ENCODE measurements around the gene CD4.

The CD4 gene

GRCh38 chr12:6795088-6795487 is 5.8 kb downstream of the CD4 start:
- DNase-seq (ENCODE audit: low read depth) = no peak
- H3K4me3 ChIP-seq (ENCODE audit: low read length) = no peak overlapping the region
- TF ChIP-seq CTCF (IDR thresholded peaks at IDR 0.05; ENCODE audit: insufficient read depth, low read depth, low read length, missing control alignments) = no peak

GRCh38 chr12:6796576-6796975 is 7.2 kb downstream of the CD4 start:
- H3K4me3 ChIP-seq (ENCODE audit: low read length) = no peak overlapping the region
- no peak for DNase-seq (ENCODE audit: low read depth)
- TF ChIP-seq CTCF (IDR thresholded peaks at IDR 0.05; ENCODE audit: insufficient read depth, low read depth, low read length, missing control alignments) = no peak

- H3K4me3 ChIP-seq (ENCODE audit: low read length) = no peak overlapping the region
- TF ChIP-seq CTCF (IDR thresholded peaks at IDR 0.05; ENCODE audit: insufficient read depth, low read depth, low read length, missing control alignments) = no peak
- no peak for DNase-seq (ENCODE audit: low read depth)
Observed at GRCh38 chr12:6799147-6799546, 9.8 kb downstream of the CD4 start.

- TF ChIP-seq CTCF (IDR thresholded peaks at IDR 0.05; ENCODE audit: insufficient read depth, low read depth, low read length, missing control alignments) = no peak
- H3K4me3 ChIP-seq (ENCODE audit: low read length) = no peak overlapping the region
- no peak for DNase-seq (ENCODE audit: low read depth)
Observed at GRCh38 chr12:6807170-6807569, 17.8 kb downstream of the CD4 start.

GRCh38 chr12:6809056-6809455 is 19.7 kb downstream of the CD4 start:
- no peak for DNase-seq (ENCODE audit: low read depth)
- no peak for TF ChIP-seq CTCF (IDR thresholded peaks at IDR 0.05; ENCODE audit: insufficient read depth, low read depth, low read length, missing control alignments)
- H3K4me3 ChIP-seq (ENCODE audit: low read length) = no peak overlapping the region

- TF ChIP-seq CTCF (IDR thresholded peaks at IDR 0.05; ENCODE audit: insufficient read depth, low read depth, low read length, missing control alignments) = no peak
- no peak overlapping the region for H3K4me3 ChIP-seq (ENCODE audit: low read length)
- no peak for DNase-seq (ENCODE audit: low read depth)
Observed at GRCh38 chr12:6810758-6811157, 21.4 kb downstream of the CD4 start.

- TF ChIP-seq CTCF (IDR thresholded peaks at IDR 0.05; ENCODE audit: insufficient read depth, low read depth, low read length, missing control alignments) = no peak
- no peak overlapping the region for H3K4me3 ChIP-seq (ENCODE audit: low read length)
- no peak for DNase-seq (ENCODE audit: low read depth)
Observed at GRCh38 chr12:6813363-6813762, 24.0 kb downstream of the CD4 start.
